ENCODE results near the gene SLC4A7. TPM values are rescaled to one million over a fixed set of nuclear protein-coding genes. Genes with fewer than 3 reads are reported as not detected.

Gene SLC4A7
- polyA plus RNA-seq, 1 of the 3 experiments (the other 2 are of a cell fraction), result 3.9 TPM

- TF ChIP-seq, protein P1, sequence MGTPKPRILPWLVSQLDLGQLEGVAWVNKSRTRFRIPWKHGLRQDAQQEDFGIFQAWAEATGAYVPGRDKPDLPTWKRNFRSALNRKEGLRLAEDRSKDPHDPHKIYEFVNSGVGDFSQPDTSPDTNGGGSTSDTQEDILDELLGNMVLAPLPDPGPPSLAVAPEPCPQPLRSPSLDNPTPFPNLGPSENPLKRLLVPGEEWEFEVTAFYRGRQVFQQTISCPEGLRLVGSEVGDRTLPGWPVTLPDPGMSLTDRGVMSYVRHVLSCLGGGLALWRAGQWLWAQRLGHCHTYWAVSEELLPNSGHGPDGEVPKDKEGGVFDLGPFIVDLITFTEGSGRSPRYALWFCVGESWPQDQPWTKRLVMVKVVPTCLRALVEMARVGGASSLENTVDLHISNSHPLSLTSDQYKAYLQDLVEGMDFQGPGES (IDR thresholded peaks at IDR 0.05; ENCODE audit: low read depth, low read length), result no peak
- TF ChIP-seq TCF12 (IDR thresholded peaks at IDR 0.05) (no peak), MEF2A (IDR thresholded peaks at IDR 0.05; ENCODE audit: borderline replicate concordance, low read depth) (no peak), USF2 (IDR thresholded peaks at IDR 0.05; ENCODE audit: borderline replicate concordance, low read depth, low read length) (no peak), GATA2 (CRISPR knock-in tag; IDR thresholded peaks at IDR 0.05) (no peak), JUND (IDR thresholded peaks at IDR 0.05) (no peak)
- TF ChIP-seq, protein P2, sequence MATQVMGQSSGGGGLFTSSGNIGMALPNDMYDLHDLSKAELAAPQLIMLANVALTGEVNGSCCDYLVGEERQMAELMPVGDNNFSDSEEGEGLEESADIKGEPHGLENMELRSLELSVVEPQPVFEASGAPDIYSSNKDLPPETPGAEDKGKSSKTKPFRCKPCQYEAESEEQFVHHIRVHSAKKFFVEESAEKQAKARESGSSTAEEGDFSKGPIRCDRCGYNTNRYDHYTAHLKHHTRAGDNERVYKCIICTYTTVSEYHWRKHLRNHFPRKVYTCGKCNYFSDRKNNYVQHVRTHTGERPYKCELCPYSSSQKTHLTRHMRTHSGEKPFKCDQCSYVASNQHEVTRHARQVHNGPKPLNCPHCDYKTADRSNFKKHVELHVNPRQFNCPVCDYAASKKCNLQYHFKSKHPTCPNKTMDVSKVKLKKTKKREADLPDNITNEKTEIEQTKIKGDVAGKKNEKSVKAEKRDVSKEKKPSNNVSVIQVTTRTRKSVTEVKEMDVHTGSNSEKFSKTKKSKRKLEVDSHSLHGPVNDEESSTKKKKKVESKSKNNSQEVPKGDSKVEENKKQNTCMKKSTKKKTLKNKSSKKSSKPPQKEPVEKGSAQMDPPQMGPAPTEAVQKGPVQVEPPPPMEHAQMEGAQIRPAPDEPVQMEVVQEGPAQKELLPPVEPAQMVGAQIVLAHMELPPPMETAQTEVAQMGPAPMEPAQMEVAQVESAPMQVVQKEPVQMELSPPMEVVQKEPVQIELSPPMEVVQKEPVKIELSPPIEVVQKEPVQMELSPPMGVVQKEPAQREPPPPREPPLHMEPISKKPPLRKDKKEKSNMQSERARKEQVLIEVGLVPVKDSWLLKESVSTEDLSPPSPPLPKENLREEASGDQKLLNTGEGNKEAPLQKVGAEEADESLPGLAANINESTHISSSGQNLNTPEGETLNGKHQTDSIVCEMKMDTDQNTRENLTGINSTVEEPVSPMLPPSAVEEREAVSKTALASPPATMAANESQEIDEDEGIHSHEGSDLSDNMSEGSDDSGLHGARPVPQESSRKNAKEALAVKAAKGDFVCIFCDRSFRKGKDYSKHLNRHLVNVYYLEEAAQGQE (IDR thresholded peaks at IDR 0.05; ENCODE audit: low read depth, low read length), result no peak
- Histone ChIP-seq H3K4me1 (ENCODE audit: control insufficient read depth in 1 of 2, insufficient read depth in 2 of 2, low read depth in 1 of 2, low read length in 1 of 2) (no peaks in the 10 kb centered on the region; a peak in 1 of 4 replicates), H3K27me3 (ENCODE audit: insufficient read depth) (no peaks in the 10 kb centered on the region), H3K36me3 (replicated peaks in 1 of 2; ENCODE audit: control insufficient read depth in 1 of 2, insufficient read depth in 2 of 2, low read length in 1 of 2) (no peaks in the 10 kb centered on the region), H2AFZ (ENCODE audit: low read depth) (no peak overlapping the region), H4K20me1 (ENCODE audit: insufficient read depth) (no peaks in the 10 kb centered on the region), H3F3A (replicated peaks; ENCODE audit: insufficient read depth) (no peaks in the 10 kb centered on the region), H3K4me3 (ENCODE audit: low read depth in 2 of 2, low read length in 1 of 2) (no peak overlapping the region), H3K9me2 (no peaks in the 10 kb centered on the region), H3K79me2 (ENCODE audit: insufficient read depth) (no peaks in the 10 kb centered on the region), H3K9ac (no peak overlapping the region), H3K27ac (ENCODE audit: low read depth in 2 of 2, low read length in 1 of 2) (no peak overlapping the region), H3K4me2 (no peak overlapping the region), H3K9me3 (no peaks in the 10 kb centered on the region)
- 90% methylated on average over 2 of the region's 2 CpGs for WGBS (ENCODE audit: low lambda C conversion rate)
- no peak for DNase-seq
- ChIA-PET POLR2A (no interaction called here), CTCF (interaction anchor here (0.8 kb wide), 1 partner anchor 125 kb away, joined by 3 read pairs; no protein-coding TSS in a partner anchor)
These were observed 139.1 kb downstream of the SLC4A7 start for GRCh38 chr3:27345045-27345444.

GRCh38 chr3:27344192-27344591 is 140.0 kb downstream of the SLC4A7 start:
- Histone ChIP-seq H2AFZ (ENCODE audit: low read depth) (no peak overlapping the region), H3K4me1 (ENCODE audit: control insufficient read depth in 1 of 2, insufficient read depth in 2 of 2, low read depth in 1 of 2, low read length in 1 of 2) (no peaks in the 10 kb centered on the region; a peak in 1 of 4 replicates), H3K4me2 (no peak overlapping the region), H3K4me3 (ENCODE audit: low read depth in 2 of 2, low read length in 1 of 2) (no peak overlapping the region), H3K36me3 (replicated peaks in 1 of 2; ENCODE audit: control insufficient read depth in 1 of 2, insufficient read depth in 2 of 2, low read length in 1 of 2) (no peaks in the 10 kb centered on the region), H3K79me2 (ENCODE audit: insufficient read depth) (no peaks in the 10 kb centered on the region), H3K9me3 (no peaks in the 10 kb centered on the region), H4K20me1 (ENCODE audit: insufficient read depth) (no peaks in the 10 kb centered on the region), H3F3A (replicated peaks; ENCODE audit: insufficient read depth) (no peaks in the 10 kb centered on the region), H3K27me3 (ENCODE audit: insufficient read depth) (no peaks in the 10 kb centered on the region), H3K9me2 (no peaks in the 10 kb centered on the region), H3K9ac (no peak overlapping the region), H3K27ac (ENCODE audit: low read depth in 2 of 2, low read length in 1 of 2) (no peak overlapping the region)
- CTCF ChIA-PET, result interaction anchor here (0.8 to 1.7 kb wide), 2 partner anchors 14 to 126 kb away, joined by 3 to 4 read pairs; no protein-coding TSS in a partner anchor
- WGBS (ENCODE audit: low lambda C conversion rate), result 94% methylated on average over 3 of the region's 3 CpGs
- POLR2A ChIA-PET, result no interaction called here
- DNase-seq, result no peak
- TF ChIP-seq MXI1 (IDR thresholded peaks at IDR 0.05; ENCODE audit: low read depth, low read length) (no peak), FOXJ3 (CRISPR knock-in tag; IDR thresholded peaks at IDR 0.05) (no peak), JUND (IDR thresholded peaks at IDR 0.05) (no peak), FOSL2 (IDR thresholded peaks at IDR 0.05; ENCODE audit: borderline replicate concordance, low read depth) (no peak), POLR2AphosphoS5 (IDR thresholded peaks at IDR 0.05; ENCODE audit: low read depth, low read length) (no peak), TAF1 (IDR thresholded peaks at IDR 0.05; ENCODE audit: borderline replicate concordance, low read depth, low read length) (no peak), SMC3 (IDR thresholded peaks at IDR 0.05; ENCODE audit: low read depth, low read length) (no peak), FOXM1 (IDR thresholded peaks at IDR 0.05; ENCODE audit: low read depth) (no peak), CHD2 (IDR thresholded peaks at IDR 0.05; ENCODE audit: low read length, partially characterized antibody) (no peak), RXRA (IDR thresholded peaks at IDR 0.05; ENCODE audit: borderline replicate concordance, low read depth) (no peak), RFX5 (IDR thresholded peaks at IDR 0.05; ENCODE audit: low read length) (no peak), EZH2phosphoT487 (IDR thresholded peaks at IDR 0.05; ENCODE audit: borderline replicate concordance, low read depth) (no peak), YY1 (IDR thresholded peaks at IDR 0.05; ENCODE audit: low read depth) (no peak)
- TF ChIP-seq, protein P1 (IDR thresholded peaks at IDR 0.05; ENCODE audit: low read depth, low read length), result no peak

Data from SK-N-SH (cell line).